GM18861 (cell line): ENCODE measurements around the gene ATP6V1G1.
"Not testable (repeated sequence)": the region's sequence is repeated elsewhere in the genome, so short reads cannot be mapped to it uniquely, and the experiment has no call there.

Experiments
- ATAC-seq: cut with Tn5 transposase; IDR thresholded peaks from one replicate; pipeline ENCODE4 v1.9.1; 2021; ENCODE audit not compliant: unreplicated experiment

Gene ATP6V1G1

DNA sequence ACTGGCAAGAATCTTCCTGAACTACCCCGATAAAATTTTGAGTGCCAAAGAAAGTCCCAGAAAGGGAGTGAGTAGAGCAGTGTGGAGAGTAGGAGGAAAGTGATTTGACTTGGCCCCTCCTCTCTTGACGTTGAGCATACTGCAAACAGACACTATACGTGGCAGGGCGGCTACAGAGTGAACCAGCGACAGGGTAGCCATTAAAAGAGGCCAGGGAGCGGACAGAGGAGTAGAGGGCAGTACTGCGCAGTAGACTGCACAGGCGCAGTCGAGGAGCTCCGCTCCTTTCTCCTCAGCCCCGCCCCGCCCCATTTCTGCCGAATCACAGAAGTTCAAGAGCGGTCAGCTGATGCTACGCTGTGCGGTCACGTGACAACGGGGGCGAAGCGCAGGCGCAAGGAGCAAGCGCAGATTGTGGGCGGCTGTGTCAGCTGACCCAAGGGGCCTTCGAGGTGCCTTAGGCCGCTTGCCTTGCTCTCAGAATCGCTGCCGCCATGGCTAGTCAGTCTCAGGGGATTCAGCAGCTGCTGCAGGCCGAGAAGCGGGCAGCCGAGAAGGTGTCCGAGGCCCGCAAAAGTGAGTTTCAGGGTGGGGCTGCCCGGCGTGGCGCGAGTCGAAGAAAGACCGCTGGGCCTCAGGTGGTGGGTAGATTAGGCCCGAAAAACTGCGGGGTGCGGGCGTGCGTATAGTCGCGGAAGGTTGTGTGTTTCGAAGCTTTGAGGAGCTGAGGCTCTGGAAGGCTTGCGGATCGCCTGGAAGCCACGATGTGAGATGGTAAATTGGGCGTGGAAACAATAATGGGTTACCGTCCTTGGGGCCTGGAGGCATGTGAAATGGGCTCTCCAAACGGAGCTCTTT lies at the start of gene ATP6V1G1:
TSS of gene ATP6V1G1 (plus strand) at position 425 of the 858 bp plus-strand sequence. CDS start at position 495, 70 bp downstream.
- peak; percentile 91 for ATAC-seq

GRCh38 chr9:114538241-114538640 lies 49.3 kb upstream of the ATP6V1G1 start:
- ATAC-seq, result peak; percentile 74

DNA sequence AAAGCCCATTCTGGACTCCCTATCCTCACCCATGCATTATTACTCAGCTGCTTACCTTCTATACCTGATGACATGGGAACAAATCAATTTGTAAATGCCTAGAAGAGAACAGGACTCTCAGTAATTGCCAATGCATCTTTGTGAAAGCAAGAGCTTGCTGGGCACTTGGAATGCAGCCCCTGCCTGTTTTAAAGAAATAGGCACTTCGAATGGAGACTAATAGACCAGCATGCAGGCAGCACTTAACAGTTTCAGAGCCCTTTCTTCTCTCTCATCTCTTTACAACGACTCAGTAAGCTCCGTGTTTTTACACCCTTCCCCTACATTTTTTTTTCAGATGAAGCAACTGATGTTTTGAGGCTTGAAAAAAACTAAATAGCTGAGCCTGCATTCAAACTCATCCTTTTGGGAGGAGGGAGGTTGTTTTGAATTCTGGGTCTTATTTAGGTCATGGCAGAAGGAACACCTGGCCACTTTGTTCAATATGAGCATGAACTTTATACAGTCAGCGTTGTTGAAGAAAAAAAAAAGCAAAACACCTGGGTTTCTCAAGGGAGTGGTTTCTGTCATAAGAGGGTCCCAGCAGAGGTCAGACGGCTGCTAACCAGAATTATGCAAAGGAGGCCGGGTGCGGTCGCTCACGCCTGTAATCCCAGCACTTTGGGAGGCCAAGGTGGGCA lies 47.7 kb upstream of the ATP6V1G1 start:
- no peak for ATAC-seq

GRCh38 chr9:114545055-114545454 lies 42.5 kb upstream of the ATP6V1G1 start:
- ATAC-seq, result no peak

GRCh38 chr9:114546851-114547250 lies 40.7 kb upstream of the ATP6V1G1 start:
- ATAC-seq, result no peak

GRCh38 chr9:114549697-114550330 lies 37.8 kb upstream of the ATP6V1G1 start:
- ATAC-seq, result no peak

- ATAC-seq, result no peak
Observed at GRCh38 chr9:114551750-114552685, 35.6 kb upstream of the ATP6V1G1 start.

GRCh38 chr9:114552706-114553105 lies 34.9 kb upstream of the ATP6V1G1 start:
- no peak for ATAC-seq

DNA sequence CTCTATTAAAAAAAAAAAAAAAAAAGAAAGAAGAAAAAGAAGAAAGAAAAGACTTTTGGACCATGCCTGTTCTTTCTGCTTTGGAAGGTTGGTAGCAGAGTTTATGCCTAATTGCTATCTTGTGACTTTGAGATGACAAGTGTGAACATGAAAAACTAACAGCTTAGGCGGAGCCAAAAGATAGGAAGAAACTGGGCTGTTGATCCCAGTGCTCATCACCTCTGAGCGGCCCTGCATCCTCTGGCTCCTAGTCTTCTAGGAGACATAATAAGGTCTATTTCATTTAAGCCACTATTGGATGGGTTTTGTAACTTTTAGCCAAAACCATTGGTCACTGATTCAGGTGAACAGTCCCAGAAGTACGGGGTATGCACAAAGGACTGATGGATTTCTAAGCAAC lies 34.4 kb upstream of the ATP6V1G1 start:
- no peak for ATAC-seq

DNA sequence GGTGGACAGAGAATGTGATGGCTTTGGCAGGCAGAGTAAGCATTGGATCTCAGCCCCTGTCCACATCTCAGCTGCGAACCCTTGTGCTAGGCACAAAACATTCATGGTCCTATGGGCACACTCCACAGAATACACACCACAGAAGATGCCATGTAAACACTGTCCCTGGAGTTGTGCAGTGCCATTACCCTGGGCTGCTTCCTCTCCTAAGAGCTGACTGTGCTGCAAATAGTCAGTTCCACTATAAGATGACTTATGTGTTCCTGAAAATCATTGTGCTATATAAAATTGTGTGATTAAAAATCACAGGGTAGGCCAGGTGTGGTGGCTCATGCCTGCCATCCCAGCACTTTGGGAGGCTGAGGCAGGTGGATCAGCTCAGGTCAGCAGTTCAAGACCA lies 31.9 kb upstream of the ATP6V1G1 start:
- ATAC-seq, result no peak

GRCh38 chr9:114558027-114558675 lies 29.4 kb upstream of the ATP6V1G1 start:
- no peak for ATAC-seq

- ATAC-seq, result no peak
Observed at GRCh38 chr9:114559830-114560513, 27.6 kb upstream of the ATP6V1G1 start.

DNA sequence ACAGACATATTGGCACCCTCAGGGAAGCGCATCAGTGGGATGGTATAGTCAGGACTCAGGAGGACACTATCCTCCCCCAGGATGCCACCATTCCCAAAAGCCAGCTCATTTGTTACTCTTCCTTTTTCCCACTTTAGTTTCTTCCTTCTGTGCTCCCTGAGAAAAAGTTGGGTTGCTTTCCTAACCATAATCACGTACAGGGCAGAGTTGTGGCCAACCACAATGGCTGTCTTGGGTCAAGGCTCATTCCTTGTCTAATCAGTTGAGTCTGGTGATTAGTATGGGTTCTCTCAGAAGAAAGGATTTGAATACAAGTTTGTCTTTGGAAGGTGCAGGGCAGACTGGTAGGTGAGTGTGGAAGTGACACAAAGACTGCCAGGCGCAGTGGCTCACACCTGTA lies 26.6 kb upstream of the ATP6V1G1 start:
- no peak for ATAC-seq

- ATAC-seq, result no peak
Observed at GRCh38 chr9:114561771-114562170, 25.8 kb upstream of the ATP6V1G1 start.

GRCh38 chr9:114565204-114565603 lies 22.4 kb upstream of the ATP6V1G1 start:
- ATAC-seq, result no peak

DNA sequence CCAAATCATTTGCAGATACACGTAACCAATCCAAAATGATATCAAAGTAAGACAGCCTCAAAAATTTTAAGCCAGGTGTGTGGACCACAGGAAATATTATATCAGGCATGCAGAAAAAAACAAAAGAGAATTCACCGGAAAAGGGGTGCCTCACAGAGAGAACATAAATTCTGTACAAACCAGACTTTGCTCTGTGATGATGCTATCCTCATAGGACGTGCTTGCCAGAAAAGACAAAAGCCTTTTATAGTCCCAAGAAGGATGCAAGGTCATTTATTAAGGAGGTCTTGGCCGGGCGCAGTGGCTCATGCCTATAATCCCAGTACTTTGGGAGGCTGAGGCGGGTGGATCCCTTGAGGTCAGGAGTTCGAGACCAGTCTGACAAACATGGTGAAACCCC lies 16.8 kb upstream of the ATP6V1G1 start:
- ATAC-seq, result no peak

DNA sequence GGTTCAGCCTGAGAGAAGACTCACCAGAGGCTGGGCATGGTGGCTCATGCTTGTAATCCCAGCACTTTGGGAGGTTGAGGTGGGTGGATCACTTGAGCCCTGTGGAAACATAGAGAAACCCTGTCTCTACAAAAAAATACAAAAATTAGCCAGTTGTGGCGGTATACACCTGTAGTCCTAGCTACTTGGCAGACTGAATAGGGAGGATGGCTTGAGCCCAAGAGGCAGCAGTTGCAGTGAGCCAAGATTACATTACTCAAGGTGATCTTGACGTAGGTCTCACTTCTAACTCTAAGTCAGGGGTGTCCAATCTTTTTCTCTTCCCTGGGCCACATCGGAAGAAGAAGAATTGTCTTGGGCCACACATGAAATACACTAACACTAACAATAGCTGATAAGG lies 16.2 kb upstream of the ATP6V1G1 start:
- ATAC-seq, result no peak

- no peak for ATAC-seq
Observed at GRCh38 chr9:114572199-114572598, 15.4 kb upstream of the ATP6V1G1 start.

- ATAC-seq, result no peak
Observed at GRCh38 chr9:114574438-114574837, 13.1 kb upstream of the ATP6V1G1 start.

DNA sequence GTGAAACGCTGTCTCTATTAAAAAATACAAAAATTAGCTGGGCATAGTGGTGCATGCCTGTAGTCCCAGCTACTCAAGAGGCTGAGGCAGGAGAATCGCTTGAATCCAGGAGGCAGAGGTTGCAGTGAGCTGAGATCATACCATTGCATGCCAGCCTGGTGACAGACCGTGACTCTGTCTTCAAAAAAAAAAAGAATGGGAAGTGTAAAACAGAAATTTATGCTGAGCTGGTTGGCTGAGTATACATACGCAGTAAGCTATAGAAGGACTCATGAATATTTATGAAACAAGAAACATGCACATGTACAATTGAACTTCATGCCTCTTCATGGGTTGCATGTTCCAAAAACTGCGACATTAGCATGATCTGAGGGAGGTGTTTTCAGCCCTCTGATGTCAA lies 10.8 kb upstream of the ATP6V1G1 start:
- not testable (repeated sequence) for ATAC-seq
